Measurements from ENCODE around the gene SPTBN4.

DNA sequence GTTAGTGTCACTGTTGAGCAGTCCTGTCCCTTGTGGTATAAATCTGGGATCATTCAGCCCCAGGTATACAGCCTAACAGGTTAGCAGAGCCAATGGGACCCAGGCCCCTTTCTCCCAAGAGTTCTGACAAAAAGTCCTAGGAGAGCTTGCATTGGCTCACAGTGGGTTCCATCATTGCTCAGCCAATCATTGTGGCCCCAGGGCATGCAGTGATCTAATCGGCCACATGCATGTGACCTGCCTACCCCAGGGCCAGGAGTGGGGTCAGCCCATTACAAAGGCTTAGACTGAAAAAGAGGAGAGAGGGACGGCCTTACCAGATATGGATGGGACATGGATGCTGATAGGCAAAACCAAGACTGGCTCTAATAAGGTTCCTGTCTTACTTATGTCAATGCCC, 41.1 kb downstream of the SPTBN4 start:
- no peak for TF ChIP-seq MXI1 (IDR thresholded peaks at IDR 0.05; ENCODE audit: borderline replicate concordance, low read depth, low read length)
- TF ChIP-seq, protein P1, sequence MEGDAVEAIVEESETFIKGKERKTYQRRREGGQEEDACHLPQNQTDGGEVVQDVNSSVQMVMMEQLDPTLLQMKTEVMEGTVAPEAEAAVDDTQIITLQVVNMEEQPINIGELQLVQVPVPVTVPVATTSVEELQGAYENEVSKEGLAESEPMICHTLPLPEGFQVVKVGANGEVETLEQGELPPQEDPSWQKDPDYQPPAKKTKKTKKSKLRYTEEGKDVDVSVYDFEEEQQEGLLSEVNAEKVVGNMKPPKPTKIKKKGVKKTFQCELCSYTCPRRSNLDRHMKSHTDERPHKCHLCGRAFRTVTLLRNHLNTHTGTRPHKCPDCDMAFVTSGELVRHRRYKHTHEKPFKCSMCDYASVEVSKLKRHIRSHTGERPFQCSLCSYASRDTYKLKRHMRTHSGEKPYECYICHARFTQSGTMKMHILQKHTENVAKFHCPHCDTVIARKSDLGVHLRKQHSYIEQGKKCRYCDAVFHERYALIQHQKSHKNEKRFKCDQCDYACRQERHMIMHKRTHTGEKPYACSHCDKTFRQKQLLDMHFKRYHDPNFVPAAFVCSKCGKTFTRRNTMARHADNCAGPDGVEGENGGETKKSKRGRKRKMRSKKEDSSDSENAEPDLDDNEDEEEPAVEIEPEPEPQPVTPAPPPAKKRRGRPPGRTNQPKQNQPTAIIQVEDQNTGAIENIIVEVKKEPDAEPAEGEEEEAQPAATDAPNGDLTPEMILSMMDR (conservative IDR thresholded peaks at IDR 0.05; ENCODE audit: low read depth, low read length), result no peak
- TF ChIP-seq RAD21 (IDR thresholded peaks at IDR 0.05; ENCODE audit: low read length), result no peak
- TF ChIP-seq POLR2A (IDR thresholded peaks at IDR 0.05; ENCODE audit: low read depth, low read length), result no peak
